SK-N-SH (cell line): ENCODE results near the gene FCRL6. TPM values are rescaled to one million over a fixed set of nuclear protein-coding genes. Genes with fewer than 3 reads are reported as not detected.

Source experiments
- CTCF ChIA-PET: fragments of 300-600, 350-600 bp; formaldehyde crosslinking; extraction: SDS; loops from one replicate; lab custom pipeline; 2021; lab: Yijun Ruan, JAX
- POLR2A ChIA-PET: fragments of 350-600 bp; sonication (Branson Sonifier 250); formaldehyde crosslinking; extraction: SDS; loops from one replicate; lab custom pipeline; 2020; ENCODE audit warnings: antibody characterized with exemption, inconsistent platforms; lab: Yijun Ruan, JAX
- DNase-seq: peaks from one replicate; pipeline ENCODE4 v3.0.0; 2012
- H2AFZ ChIP-seq: fragments of 200-600 bp; sonication (generic); 2 replicates; pipeline ENCODE4 v1.8.1; 2016; ENCODE audit warnings: antibody characterized with exemption, mild to moderate bottlenecking, low read depth
- H3F3A ChIP-seq: fragments of 200-600 bp; sonication (generic); replicated peaks from 2 replicates; pipeline ENCODE3; 2016; ENCODE audit warnings: antibody characterized with exemption, mild to moderate bottlenecking; ENCODE audit not compliant: insufficient read depth
- H3K27ac ChIP-seq, 2 experiments: fragments of 200-500 bp in 1 of 2; fragments of 200-600 bp in 1 of 2; sonication (Bioruptor generic) in 1 of 2; sonication (generic), shearing (Covaris generic) in 1 of 2; 2 replicates each; pipeline versions ENCODE4 v1.5.1 to v1.6.1; 2014 to 2016; ENCODE audit warnings: low read depth in 2 of 2, inconsistent platforms in 1 of 2, low read length in 1 of 2, mild to moderate bottlenecking in 1 of 2, mixed read lengths in 1 of 2
- H3K27me3 ChIP-seq: fragments of 200-600 bp; sonication (generic), shearing (Covaris generic); 2 replicates; pipeline ENCODE4 v1.6.1; 2016; ENCODE audit warnings: mixed run types; ENCODE audit not compliant: insufficient read depth
- H3K36me3 ChIP-seq, 2 experiments: fragments of 200-500 bp in 1 of 2; fragments of 200-600 bp in 1 of 2; sonication (Bioruptor generic) in 1 of 2; sonication (generic) in 1 of 2; replicated peaks in 1 of 2; 2 replicates each; pipeline versions ENCODE3 to v1.5.1; 2014 to 2016; ENCODE audit warnings: low read length in 1 of 2, mild to moderate bottlenecking in 1 of 2; ENCODE audit not compliant: insufficient read depth in 2 of 2, control insufficient read depth in 1 of 2
- H3K4me1 ChIP-seq, 2 experiments: fragments of 200-500 bp in 1 of 2; fragments of 200-600 bp in 1 of 2; sonication (Bioruptor generic) in 1 of 2; sonication (generic), shearing (Covaris generic) in 1 of 2; 2 replicates each; pipeline versions ENCODE4 v1.5.1 to v1.6.1; 2014 to 2016; ENCODE audit warnings: low read depth in 1 of 2, low read length in 1 of 2, mixed run types in 1 of 2; ENCODE audit not compliant: insufficient read depth in 2 of 2, control insufficient read depth in 1 of 2
- H3K4me2 ChIP-seq: fragments of 200-600 bp; sonication (generic), shearing (Covaris generic); 2 replicates; pipeline ENCODE4 v1.6.1; 2017; ENCODE audit warnings: mixed run types
- H3K4me3 ChIP-seq, 2 experiments: fragments of 200-500 bp in 1 of 2; fragments of 200-600 bp in 1 of 2; sonication (Bioruptor generic) in 1 of 2; sonication (generic), shearing (Covaris generic) in 1 of 2; 2 replicates each; pipeline versions ENCODE4 v1.5.1 to v1.8.1; 2014 to 2016; ENCODE audit warnings: low read depth in 2 of 2, inconsistent platforms in 1 of 2, low read length in 1 of 2, mild to moderate bottlenecking in 1 of 2, mixed read lengths in 1 of 2, moderate library complexity in 1 of 2
- H3K79me2 ChIP-seq: fragments of 200-600 bp; sonication (generic); 2 replicates; pipeline ENCODE4 v1.8.1; 2017; ENCODE audit warnings: mild to moderate bottlenecking; ENCODE audit not compliant: insufficient read depth
- H3K9ac ChIP-seq: fragments of 200-600 bp; sonication (generic); 2 replicates; pipeline ENCODE4 v1.6.1; 2017; ENCODE audit warnings: mixed run types
- H3K9me2 ChIP-seq: fragments of 200-600 bp; sonication (generic); 2 replicates; pipeline ENCODE4 v1.6.1; 2017; ENCODE audit warnings: mixed run types
- H3K9me3 ChIP-seq: fragments of 200-600 bp; sonication (generic); 2 replicates; pipeline ENCODE4 v1.6.1; 2017; ENCODE audit warnings: mixed run types, mild to moderate bottlenecking, moderate library complexity
- H4K20me1 ChIP-seq: fragments of 200-600 bp; sonication (generic); 2 replicates; pipeline ENCODE4 v1.6.1; 2017; ENCODE audit warnings: mild to moderate bottlenecking, mixed run types; ENCODE audit not compliant: insufficient read depth
- ELF1 ChIP-seq: IDR thresholded peaks from 2 replicates; pipeline ENCODE4 v1.4.0; 2012
- FOXM1 ChIP-seq: IDR thresholded peaks from 2 replicates; pipeline ENCODE4 v1.4.0; 2012; ENCODE audit warnings: low read depth, mild to moderate bottlenecking
- GABPA ChIP-seq: IDR thresholded peaks from 2 replicates; pipeline ENCODE4 v1.4.0; 2012; ENCODE audit warnings: low read depth, mild to moderate bottlenecking
- GATA2 ChIP-seq: sonication (generic); formaldehyde crosslinking; IDR thresholded peaks from 2 replicates; pipeline ENCODE4 v1.5.0; 2020; ENCODE audit warnings: mild to moderate bottlenecking, missing genetic modification reagents
- JUND ChIP-seq: IDR thresholded peaks from 2 replicates; pipeline ENCODE4 v1.4.0; 2012
- MXI1 ChIP-seq: IDR thresholded peaks from 2 replicates; pipeline ENCODE4 v1.6.1; 2012; ENCODE audit warnings: mild to moderate bottlenecking, low read depth, low read length, improper control_type of control experiment
- NFIC ChIP-seq: IDR thresholded peaks from 2 replicates; pipeline ENCODE4 v1.4.0; 2012; ENCODE audit warnings: borderline replicate concordance
- RXRA ChIP-seq: IDR thresholded peaks from 2 replicates; pipeline ENCODE4 v1.4.0; 2012; ENCODE audit warnings: low read depth, mild to moderate bottlenecking, borderline replicate concordance
- SIN3A ChIP-seq: IDR thresholded peaks from 2 replicates; pipeline ENCODE4 v1.6.1; 2012; ENCODE audit warnings: low read depth, mild to moderate bottlenecking, low read length, moderate library complexity, borderline replicate concordance
- SMC3 ChIP-seq: IDR thresholded peaks from 2 replicates; pipeline ENCODE4 v1.6.1; 2012; ENCODE audit warnings: low read depth, low read length, improper control_type of control experiment
- TAF1 ChIP-seq: IDR thresholded peaks from 2 replicates; pipeline ENCODE4 v1.6.1; 2012; ENCODE audit warnings: low read depth, mild to moderate bottlenecking, low read length, moderate library complexity, borderline replicate concordance
- TEAD4 ChIP-seq: IDR thresholded peaks from 2 replicates; pipeline ENCODE4 v1.4.0; 2012; ENCODE audit warnings: mild to moderate bottlenecking, borderline replicate concordance; ENCODE audit not compliant: insufficient read depth
- WGBS: methylation state at CpG from one replicate; pipeline ENCODE4 v1.1.6; 2017; ENCODE audit warnings: low lambda C conversion rate; 5-methylcytosine and 5-hydroxymethylcytosine counted together
- polyA plus RNA-seq, 3 experiments: library from polyadenylated mRNA; depleted of rRNA; stranded (reverse); fragments of >200 nt; gene quantifications; 2 replicates each; pipeline ENCODE4 v1.2.3, GENCODE V29; 2012
- TF ChIP-seq, protein P1 (sequence below): IDR thresholded peaks from 2 replicates; pipeline ENCODE4 v1.6.1; 2012; ENCODE audit warnings: mild to moderate bottlenecking, low read depth, low read length, moderate library complexity
- TF ChIP-seq, protein P2 (sequence below): IDR thresholded peaks from 2 replicates; pipeline ENCODE4; 2012
- TF ChIP-seq, protein P3 (sequence below): fragments of 150-350 bp; IDR thresholded peaks from 2 replicates; pipeline ENCODE4 v1.6.1; 2016; ENCODE audit warnings: mild to moderate bottlenecking, low read depth, low read length
- TF ChIP-seq, protein P4 (sequence below): IDR thresholded peaks from 2 replicates; pipeline ENCODE4 v1.4.0; 2012; ENCODE audit warnings: low read depth, borderline replicate concordance
- TF ChIP-seq, protein P5 (sequence below): fragments of 200-600 bp; sonication (generic); IDR thresholded peaks from 2 replicates; pipeline ENCODE4 v1.6.1; 2017; ENCODE audit warnings: antibody characterized with exemption, mild to moderate bottlenecking, moderate library complexity

Gene FCRL6
- polyA plus RNA-seq, 1 of the 3 experiments (the other 2 are of a cell fraction), result not detected

DNA sequence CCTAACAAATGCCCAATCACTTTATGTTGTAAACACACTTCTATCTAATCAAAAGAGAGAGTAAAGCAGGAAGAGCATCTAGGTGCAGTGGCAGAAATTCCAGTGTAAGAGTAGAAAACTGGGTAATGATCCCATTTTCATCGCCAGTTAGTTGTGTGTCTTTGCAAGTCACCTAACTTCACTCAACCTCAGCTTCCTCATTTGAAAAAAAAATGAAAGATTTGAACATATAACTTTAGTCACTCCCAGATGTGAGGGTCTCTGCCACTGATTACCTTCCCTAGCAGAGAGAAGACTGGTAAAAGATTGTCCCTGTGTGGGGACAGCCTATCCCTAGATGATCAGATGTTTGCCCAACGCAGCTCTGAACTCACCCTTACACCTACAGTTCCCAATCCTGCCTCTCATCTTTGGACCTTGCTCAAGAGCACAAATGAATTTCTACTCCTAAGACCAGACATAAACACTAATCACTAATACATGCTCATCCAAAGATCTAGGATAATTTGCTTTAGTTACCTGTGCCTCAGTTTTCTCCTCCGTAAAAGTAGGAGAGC is 46.6 kb upstream of the FCRL6 start:
- H3K9me2 ChIP-seq, result no peaks in the 10 kb centered on the region
- DNase-seq, result no peak
- peaks cover 8% of the 10 kb centered on the region; the same call in 1 of the 2 replicates for H3K27me3 ChIP-seq
- H3K4me1 ChIP-seq, result no peaks in the 10 kb centered on the region
- TF ChIP-seq FOXM1 (no peak), TEAD4 (no peak)
- TF ChIP-seq, protein P1, sequence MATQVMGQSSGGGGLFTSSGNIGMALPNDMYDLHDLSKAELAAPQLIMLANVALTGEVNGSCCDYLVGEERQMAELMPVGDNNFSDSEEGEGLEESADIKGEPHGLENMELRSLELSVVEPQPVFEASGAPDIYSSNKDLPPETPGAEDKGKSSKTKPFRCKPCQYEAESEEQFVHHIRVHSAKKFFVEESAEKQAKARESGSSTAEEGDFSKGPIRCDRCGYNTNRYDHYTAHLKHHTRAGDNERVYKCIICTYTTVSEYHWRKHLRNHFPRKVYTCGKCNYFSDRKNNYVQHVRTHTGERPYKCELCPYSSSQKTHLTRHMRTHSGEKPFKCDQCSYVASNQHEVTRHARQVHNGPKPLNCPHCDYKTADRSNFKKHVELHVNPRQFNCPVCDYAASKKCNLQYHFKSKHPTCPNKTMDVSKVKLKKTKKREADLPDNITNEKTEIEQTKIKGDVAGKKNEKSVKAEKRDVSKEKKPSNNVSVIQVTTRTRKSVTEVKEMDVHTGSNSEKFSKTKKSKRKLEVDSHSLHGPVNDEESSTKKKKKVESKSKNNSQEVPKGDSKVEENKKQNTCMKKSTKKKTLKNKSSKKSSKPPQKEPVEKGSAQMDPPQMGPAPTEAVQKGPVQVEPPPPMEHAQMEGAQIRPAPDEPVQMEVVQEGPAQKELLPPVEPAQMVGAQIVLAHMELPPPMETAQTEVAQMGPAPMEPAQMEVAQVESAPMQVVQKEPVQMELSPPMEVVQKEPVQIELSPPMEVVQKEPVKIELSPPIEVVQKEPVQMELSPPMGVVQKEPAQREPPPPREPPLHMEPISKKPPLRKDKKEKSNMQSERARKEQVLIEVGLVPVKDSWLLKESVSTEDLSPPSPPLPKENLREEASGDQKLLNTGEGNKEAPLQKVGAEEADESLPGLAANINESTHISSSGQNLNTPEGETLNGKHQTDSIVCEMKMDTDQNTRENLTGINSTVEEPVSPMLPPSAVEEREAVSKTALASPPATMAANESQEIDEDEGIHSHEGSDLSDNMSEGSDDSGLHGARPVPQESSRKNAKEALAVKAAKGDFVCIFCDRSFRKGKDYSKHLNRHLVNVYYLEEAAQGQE, result no peak
- H3K79me2 ChIP-seq, result no peaks in the 10 kb centered on the region
- 24% methylated on average over 3 of the region's 3 CpGs for WGBS
- no peaks in the 10 kb centered on the region for H3K9me3 ChIP-seq
- H3F3A ChIP-seq, result no peaks in the 10 kb centered on the region
- ChIA-PET POLR2A (no interaction called here), CTCF (interaction anchor here (1.2 kb wide), 1 partner anchor 25 kb away, joined by 3 read pairs; the partner anchor contains the start of gene DUSP23)
- H2AFZ ChIP-seq, result no peak overlapping the region
- H3K36me3 ChIP-seq, result no peaks in the 10 kb centered on the region
- H4K20me1 ChIP-seq, result no peaks in the 10 kb centered on the region
- H3K4me3 ChIP-seq, result no peak overlapping the region
- no peak overlapping the region for H3K4me2 ChIP-seq
- no peak overlapping the region for H3K9ac ChIP-seq
- H3K27ac ChIP-seq, result no peak overlapping the region

DNA sequence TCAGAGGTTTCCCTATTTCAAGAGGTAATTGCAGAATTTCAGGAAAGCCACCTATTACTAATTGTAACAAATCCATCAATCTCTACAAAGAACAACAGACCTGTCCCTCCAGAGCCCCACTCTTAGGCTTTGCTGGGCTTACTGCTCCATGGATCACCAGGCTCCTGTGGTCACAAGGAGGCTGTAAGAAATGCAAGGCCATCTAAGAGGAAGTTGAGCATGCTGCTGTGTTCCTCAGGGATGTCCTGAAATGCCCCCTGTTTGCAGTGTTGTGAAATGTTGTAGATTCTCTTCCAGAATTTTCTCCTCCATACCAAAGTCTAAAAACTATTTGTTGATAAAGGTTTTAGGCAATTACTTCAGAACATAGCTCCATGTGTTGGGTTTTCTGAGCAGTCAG is 45.8 kb upstream of the FCRL6 start:
- no peaks in the 10 kb centered on the region for H4K20me1 ChIP-seq
- no peaks in the 10 kb centered on the region for H3F3A ChIP-seq
- no peak overlapping the region for H3K9ac ChIP-seq
- CTCF ChIA-PET, result interaction anchor here (0.8 to 1.2 kb wide), 2 partner anchors 23 to 24 kb away, joined by 3 read pairs; partner anchors contain the start of gene DUSP23
- no peaks in the 10 kb centered on the region for H3K4me1 ChIP-seq
- H3K4me3 ChIP-seq, result no peak overlapping the region
- no peak overlapping the region for H3K4me2 ChIP-seq
- no peaks in the 10 kb centered on the region for H3K36me3 ChIP-seq
- no peak for DNase-seq
- peaks cover 8% of the 10 kb centered on the region; the same call in 1 of the 2 replicates for H3K27me3 ChIP-seq
- no peaks in the 10 kb centered on the region for H3K79me2 ChIP-seq
- H3K27ac ChIP-seq, result no peak overlapping the region
- H3K9me2 ChIP-seq, result no peaks in the 10 kb centered on the region
- no peaks in the 10 kb centered on the region for H3K9me3 ChIP-seq
- TF ChIP-seq ELF1 (no peak), JUND (no peak), SIN3A (no peak), NFIC (no peak), SMC3 (no peak), GABPA (no peak), RXRA (no peak), MXI1 (no peak), FOXM1 (no peak), TAF1 (no peak), GATA2 (CRISPR knock-in tag) (no peak), TEAD4 (no peak)
- TF ChIP-seq, protein P2, sequence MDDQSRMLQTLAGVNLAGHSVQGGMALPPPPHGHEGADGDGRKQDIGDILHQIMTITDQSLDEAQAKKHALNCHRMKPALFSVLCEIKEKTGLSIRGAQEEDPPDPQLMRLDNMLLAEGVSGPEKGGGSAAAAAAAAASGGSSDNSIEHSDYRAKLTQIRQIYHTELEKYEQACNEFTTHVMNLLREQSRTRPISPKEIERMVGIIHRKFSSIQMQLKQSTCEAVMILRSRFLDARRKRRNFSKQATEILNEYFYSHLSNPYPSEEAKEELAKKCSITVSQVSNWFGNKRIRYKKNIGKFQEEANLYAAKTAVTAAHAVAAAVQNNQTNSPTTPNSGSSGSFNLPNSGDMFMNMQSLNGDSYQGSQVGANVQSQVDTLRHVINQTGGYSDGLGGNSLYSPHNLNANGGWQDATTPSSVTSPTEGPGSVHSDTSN, result no peak
- TF ChIP-seq, protein P3, sequence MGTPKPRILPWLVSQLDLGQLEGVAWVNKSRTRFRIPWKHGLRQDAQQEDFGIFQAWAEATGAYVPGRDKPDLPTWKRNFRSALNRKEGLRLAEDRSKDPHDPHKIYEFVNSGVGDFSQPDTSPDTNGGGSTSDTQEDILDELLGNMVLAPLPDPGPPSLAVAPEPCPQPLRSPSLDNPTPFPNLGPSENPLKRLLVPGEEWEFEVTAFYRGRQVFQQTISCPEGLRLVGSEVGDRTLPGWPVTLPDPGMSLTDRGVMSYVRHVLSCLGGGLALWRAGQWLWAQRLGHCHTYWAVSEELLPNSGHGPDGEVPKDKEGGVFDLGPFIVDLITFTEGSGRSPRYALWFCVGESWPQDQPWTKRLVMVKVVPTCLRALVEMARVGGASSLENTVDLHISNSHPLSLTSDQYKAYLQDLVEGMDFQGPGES, result no peak
- TF ChIP-seq, protein P4, sequence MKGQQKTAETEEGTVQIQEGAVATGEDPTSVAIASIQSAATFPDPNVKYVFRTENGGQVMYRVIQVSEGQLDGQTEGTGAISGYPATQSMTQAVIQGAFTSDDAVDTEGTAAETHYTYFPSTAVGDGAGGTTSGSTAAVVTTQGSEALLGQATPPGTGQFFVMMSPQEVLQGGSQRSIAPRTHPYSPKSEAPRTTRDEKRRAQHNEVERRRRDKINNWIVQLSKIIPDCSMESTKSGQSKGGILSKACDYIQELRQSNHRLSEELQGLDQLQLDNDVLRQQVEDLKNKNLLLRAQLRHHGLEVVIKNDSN, result no peak
- TF ChIP-seq, protein P5, sequence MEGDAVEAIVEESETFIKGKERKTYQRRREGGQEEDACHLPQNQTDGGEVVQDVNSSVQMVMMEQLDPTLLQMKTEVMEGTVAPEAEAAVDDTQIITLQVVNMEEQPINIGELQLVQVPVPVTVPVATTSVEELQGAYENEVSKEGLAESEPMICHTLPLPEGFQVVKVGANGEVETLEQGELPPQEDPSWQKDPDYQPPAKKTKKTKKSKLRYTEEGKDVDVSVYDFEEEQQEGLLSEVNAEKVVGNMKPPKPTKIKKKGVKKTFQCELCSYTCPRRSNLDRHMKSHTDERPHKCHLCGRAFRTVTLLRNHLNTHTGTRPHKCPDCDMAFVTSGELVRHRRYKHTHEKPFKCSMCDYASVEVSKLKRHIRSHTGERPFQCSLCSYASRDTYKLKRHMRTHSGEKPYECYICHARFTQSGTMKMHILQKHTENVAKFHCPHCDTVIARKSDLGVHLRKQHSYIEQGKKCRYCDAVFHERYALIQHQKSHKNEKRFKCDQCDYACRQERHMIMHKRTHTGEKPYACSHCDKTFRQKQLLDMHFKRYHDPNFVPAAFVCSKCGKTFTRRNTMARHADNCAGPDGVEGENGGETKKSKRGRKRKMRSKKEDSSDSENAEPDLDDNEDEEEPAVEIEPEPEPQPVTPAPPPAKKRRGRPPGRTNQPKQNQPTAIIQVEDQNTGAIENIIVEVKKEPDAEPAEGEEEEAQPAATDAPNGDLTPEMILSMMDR, result no peak
- POLR2A ChIA-PET, result no interaction called here
- H2AFZ ChIP-seq, result no peak overlapping the region
